GM19035 (cell line): ENCODE results near the gene PANK2.
"Not testable (repeated sequence)": the region's sequence is repeated elsewhere in the genome, so short reads cannot be mapped to it uniquely, and the experiment has no call there.

Experiments used
- ATAC-seq: cut with Tn5 transposase; IDR thresholded peaks from one replicate; pipeline ENCODE4 v1.9.1; 2021; ENCODE audit not compliant: unreplicated experiment

Gene PANK2

DNA sequence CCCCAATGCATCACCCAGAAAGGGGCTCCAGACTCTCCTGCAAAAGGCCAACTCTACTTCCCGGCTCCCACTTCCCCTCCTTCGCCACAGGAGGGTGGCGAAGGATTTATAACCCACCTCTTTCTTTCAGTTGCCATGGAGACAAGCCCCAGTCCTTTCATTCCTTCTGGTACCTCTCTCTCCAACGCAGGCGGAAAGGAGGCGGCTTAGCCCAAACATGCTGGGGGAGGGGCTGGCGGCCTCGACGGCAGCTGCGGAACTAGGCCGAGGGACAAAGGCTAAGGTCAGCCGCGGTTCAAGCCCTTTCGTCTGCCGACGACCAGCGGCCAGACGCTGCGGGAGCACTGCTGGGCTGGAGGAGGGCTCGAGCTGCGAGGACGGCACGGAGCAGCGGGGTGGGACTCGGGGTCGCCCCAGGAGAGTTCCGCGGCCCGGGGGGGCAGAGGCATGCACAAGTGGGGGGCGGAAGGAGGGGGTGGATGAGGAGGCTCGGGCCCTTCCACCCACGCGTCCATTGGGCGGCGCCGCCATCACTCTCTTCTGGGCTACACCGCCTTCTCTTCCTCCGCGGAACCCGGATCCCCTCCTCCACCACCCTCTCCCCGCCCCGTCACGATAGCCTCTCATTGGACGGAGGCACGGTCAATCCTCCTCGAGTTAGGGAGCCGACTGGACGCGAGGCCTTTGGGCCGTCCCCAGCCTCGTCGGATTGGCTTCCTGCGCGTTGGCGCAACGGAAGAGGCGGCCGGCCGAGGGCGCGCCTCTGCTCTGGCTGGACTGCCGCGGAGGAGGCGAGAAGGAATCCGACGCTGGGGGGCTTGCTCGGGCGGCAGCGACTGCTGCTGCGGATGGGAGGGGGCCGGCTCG lies at the start of gene PANK2:
Gene PANK2 (plus strand): TSS at position 766 of the 867 bp plus-strand sequence.
- ATAC-seq = peak; percentile 95

DNA sequence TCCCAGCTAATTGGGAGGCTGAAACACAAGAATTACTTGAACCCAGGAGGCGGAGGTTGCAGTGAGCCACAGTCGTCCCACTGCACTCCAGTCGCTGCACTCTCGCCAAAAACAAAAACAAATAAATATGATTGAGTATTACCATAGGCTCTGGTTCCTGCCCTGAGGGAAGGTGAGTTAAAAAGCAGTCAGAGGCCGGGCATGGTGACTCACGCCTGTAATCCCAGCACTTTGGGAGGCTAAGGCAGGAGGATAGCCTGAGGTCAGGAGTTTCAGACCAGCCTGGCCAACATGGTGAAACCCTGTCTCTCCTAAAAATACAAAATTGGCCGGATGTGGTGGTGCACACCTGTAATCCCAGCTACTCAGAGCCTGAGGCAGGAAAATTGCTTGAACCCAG lies 49.0 kb upstream of the PANK2 start:
- not testable (repeated sequence) for ATAC-seq

DNA sequence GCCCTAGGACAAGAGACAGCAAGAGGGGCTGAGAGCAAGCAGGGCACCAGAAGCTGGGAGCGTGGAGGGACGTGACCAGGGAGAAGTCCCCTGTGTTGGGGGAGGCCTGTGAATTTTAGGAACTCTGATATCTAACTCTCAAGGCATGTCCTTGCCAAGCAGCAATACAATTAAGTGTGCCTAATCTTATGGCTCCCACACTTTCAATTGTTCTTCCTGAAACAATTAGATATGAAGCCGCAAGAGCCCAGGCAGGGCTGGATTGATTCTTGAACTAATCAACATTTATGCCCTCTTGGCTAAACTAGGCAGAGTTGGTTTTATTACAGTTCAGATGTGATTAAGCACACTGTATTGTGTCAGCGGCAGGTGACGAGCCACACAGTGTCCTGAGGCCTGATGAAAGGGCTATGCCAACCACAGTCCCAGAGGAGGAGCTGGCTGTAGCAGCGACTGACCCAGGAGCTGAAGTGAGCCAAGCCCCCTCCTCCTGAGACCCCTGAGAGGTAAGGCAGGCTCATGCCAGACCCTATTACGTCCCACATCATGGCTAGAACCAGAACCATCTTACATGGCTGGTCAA lies 46.7 kb upstream of the PANK2 start:
- no peak for ATAC-seq

DNA sequence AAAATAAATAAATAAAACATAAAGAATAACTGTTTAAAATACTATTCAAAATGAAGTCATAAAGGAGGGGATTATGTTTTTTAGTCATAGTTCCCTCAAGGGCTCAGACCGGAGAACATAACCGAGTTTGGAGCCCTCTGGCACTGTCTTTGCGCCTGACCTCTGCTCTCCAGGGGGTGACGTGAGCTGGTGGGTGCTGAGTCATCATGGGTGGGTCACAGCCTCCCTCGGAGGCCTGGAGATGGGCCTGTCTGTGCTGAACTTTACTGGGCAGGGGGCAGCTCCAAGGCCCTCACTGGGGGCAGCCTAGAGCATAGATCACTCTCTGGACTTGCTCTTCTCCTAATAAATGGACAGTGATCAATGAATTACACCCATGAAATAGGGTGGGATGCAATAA lies 45.7 kb upstream of the PANK2 start:
- ATAC-seq = no peak

GRCh38 chr20:3843990-3844619 lies 45.1 kb upstream of the PANK2 start:
- not testable (repeated sequence) for ATAC-seq

DNA sequence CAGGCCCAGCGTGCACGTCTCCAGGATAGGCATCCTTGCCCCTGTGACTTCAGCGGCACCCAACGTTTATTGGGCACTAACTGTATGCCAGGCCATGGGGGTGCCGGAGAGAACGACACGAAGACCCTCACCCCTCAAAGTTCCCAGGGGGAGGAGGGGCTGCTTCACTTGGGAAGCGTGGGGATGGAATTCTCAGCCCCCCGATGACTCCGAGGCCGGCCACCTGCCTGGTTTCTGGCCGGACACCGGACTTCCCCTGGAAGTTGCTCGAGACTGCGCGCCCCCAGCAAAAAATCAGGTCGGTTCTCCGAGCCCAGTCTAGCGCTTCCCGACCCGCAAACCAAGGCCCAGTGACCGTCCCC lies 42.8 kb upstream of the PANK2 start:
- no peak for ATAC-seq

- ATAC-seq = peak; percentile 95
Observed at GRCh38 chr20:3846740-3847428, 42.3 kb upstream of the PANK2 start, which contains the start of gene MAVS. Gene MAVS (plus strand): TSS chr20:3846834. CDS start chr20:3854625, 7,791 bp downstream.

- ATAC-seq = no peak
Observed at GRCh38 chr20:3847429-3847940, 41.7 kb upstream of the PANK2 start.

GRCh38 chr20:3848565-3848964 lies 40.6 kb upstream of the PANK2 start:
- ATAC-seq = no peak

DNA sequence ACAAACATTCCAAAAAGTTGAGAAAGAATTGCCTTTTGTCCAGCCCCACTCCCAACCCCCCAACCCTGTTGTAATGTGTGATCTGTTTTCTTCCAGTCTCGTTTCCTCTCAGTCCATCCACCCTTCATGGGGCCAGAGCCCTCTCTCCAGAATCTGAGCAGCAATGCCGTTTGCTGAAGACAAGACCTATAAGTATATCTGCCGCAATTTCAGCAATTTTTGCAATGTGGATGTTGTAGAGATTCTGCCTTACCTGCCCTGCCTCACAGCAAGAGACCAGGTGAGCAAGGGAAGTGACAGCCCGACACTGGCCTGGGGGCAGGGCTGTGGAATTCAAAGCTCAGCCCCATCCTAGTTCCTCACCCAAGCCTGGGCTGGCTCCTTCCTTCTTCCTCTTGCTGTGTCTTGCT lies 34.7 kb upstream of the PANK2 start:
- no peak for ATAC-seq

GRCh38 chr20:3857405-3857804 lies 31.8 kb upstream of the PANK2 start:
- no peak for ATAC-seq

GRCh38 chr20:3858689-3859088 lies 30.5 kb upstream of the PANK2 start:
- no peak for ATAC-seq

DNA sequence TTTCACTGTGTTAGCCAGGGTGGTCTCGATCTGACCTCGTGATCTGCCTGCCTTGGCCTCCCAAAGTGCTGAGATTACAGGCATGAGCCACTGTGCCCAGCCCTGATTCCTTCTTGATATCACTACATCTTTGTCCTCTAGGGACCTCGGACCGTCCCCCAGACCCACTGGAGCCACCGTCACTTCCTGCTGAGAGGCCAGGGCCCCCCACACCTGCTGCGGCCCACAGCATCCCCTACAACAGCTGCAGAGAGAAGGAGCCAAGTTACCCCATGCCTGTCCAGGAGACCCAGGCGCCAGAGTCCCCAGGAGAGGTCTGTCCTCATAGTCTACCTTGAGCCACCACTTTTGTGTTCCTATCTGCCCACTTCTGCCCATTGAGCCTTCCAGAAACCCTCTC lies 28.0 kb upstream of the PANK2 start:
- no peak for ATAC-seq

- no peak for ATAC-seq
Observed at GRCh38 chr20:3862333-3862732, 26.9 kb upstream of the PANK2 start.

DNA sequence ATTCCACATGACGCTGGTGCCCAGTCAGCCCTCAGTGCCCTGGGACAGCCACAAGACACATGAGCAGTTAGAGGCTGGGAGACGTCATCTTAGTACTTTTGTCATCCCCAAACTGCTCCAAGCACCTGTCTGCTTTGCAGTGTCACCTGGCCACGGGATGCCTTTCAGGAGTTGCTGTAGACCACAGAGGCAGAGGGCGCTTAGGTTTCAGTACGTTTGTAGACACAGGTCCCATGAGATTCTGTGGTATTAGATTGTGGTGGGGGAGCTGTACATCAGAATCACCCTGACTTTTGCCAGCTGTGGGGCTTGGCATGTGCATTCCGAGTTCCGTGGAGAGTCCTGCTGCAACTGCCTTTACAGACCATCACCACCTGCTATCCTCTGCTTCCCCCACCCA lies 25.9 kb upstream of the PANK2 start:
- no peak for ATAC-seq

DNA sequence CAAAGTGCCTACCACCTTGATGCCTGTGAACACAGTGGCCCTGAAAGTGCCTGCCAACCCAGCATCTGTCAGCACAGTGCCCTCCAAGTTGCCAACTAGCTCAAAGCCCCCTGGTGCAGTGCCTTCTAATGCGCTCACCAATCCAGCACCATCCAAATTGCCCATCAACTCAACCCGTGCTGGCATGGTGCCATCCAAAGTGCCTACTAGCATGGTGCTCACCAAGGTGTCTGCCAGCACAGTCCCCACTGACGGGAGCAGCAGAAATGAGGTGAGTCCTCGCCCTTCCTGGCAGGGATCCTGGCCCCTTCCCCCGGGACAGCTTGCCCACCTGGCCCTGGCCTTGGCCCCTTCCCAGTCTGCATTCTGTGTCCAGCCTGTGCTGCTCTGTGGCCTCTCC lies 24.7 kb upstream of the PANK2 start:
- ATAC-seq = no peak

- no peak for ATAC-seq
Observed at GRCh38 chr20:3865152-3865886, 23.9 kb upstream of the PANK2 start.

DNA sequence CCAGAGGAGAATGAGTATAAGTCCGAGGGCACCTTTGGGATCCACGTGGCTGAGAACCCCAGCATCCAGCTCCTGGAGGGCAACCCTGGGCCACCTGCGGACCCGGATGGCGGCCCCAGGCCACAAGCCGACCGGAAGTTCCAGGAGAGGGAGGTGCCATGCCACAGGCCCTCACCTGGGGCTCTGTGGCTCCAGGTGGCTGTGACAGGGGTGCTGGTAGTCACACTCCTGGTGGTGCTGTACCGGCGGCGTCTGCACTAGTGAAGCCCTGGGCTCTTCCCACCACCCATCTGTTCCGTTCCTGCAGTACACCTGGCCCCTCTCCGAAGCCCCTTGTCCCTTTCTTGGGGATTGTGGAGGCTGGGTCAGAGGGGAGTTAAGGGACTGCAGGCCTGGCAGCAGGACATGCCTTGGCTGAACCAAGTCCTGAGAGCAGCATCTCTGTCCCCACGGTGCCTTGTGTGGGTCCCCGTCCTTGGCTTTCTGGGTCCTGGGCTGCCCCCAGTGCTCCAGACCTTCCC lies 23.2 kb upstream of the PANK2 start:
- no peak for ATAC-seq

DNA sequence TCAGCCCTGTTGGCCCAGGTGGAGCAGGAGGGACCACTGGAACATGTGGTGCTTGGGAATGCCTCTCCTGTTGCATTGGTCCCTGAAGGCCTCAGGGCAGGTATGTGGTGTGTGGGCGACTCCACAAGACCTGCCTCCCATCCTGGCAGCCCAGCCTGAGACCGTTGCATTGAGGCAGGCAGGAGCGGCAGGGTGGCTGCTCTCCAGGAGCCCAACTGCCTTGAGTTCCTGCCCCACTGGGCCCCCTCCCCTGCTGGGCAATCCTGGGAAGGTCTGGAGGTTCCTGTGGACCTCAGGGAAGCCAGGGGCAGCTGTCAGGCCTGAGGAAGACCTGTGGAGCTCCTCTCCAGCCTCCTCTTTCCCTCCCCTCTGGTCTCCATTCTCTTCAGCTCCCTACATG lies 22.7 kb upstream of the PANK2 start:
- ATAC-seq = no peak

- no peak for ATAC-seq
Observed at GRCh38 chr20:3867802-3868201, 21.4 kb upstream of the PANK2 start.
